H9 (cell line): ENCODE results near the gene IER5L. TPM values are rescaled to one million over a fixed set of nuclear protein-coding genes. Genes with fewer than 3 reads are reported as not detected.

Experiments
- DNase-seq: peaks from one replicate; pipeline ENCODE4 v3.0.0-alpha.2; 2017
- H2AFZ ChIP-seq: one replicate; pipeline ENCODE4 v1.6.1; 2013; ENCODE audit warnings: mild to moderate bottlenecking, low read length, control low read depth, moderate library complexity
- H2AK5ac ChIP-seq: 2 replicates; pipeline ENCODE4 v1.6.1; 2013; ENCODE audit warnings: low read length, control low read depth, mixed read lengths; ENCODE audit not compliant: insufficient read length
- H2BK120ac ChIP-seq: one replicate; pipeline ENCODE4 v1.6.1; 2013; ENCODE audit warnings: low read depth, mild to moderate bottlenecking, low read length, control low read depth, inconsistent platforms; ENCODE audit not compliant: poor library complexity, severe bottlenecking
- H2BK12ac ChIP-seq: 2 replicates; pipeline ENCODE4 v1.6.1; 2013; ENCODE audit warnings: low read length, control low read depth, mixed read lengths, low read depth; ENCODE audit not compliant: insufficient read length
- H2BK15ac ChIP-seq: 2 replicates; pipeline ENCODE4 v1.6.1; 2013; ENCODE audit warnings: low read depth, low read length, control low read depth
- H2BK20ac ChIP-seq: one replicate; pipeline ENCODE4 v1.6.1; 2013; ENCODE audit warnings: low read depth, mild to moderate bottlenecking, low read length, control low read depth, inconsistent platforms; ENCODE audit not compliant: poor library complexity, severe bottlenecking
- H2BK5ac ChIP-seq: 2 replicates; pipeline ENCODE4 v1.6.1; 2013; ENCODE audit warnings: low read length, control low read depth, mixed read lengths; ENCODE audit not compliant: insufficient read length
- H3K14ac ChIP-seq: 2 replicates; pipeline ENCODE4 v1.6.1; 2013; ENCODE audit warnings: low read length, control low read depth; ENCODE audit not compliant: insufficient read depth
- H3K18ac ChIP-seq: 2 replicates; pipeline ENCODE4 v1.6.1; 2013; ENCODE audit warnings: low read depth, mild to moderate bottlenecking, mixed read lengths, low read length, control low read depth; ENCODE audit not compliant: insufficient read length
- H3K23ac ChIP-seq: 2 replicates; pipeline ENCODE4 v1.6.1; 2013; ENCODE audit warnings: low read length, control low read depth, mixed read lengths, low read depth; ENCODE audit not compliant: insufficient read length
- H3K23me2 ChIP-seq: 2 replicates; pipeline ENCODE4 v1.6.1; 2013; ENCODE audit warnings: low read depth, mild to moderate bottlenecking, mixed read lengths, low read length, control low read depth; ENCODE audit not compliant: insufficient read length, poor library complexity, severe bottlenecking
- H3K27ac ChIP-seq: 2 replicates; pipeline ENCODE4 v1.5.1; 2013; ENCODE audit warnings: low read length, control low read depth, mixed read lengths, low read depth; ENCODE audit not compliant: insufficient read length
- H3K27me3 ChIP-seq: 2 replicates; pipeline ENCODE4 v1.6.1; 2013; ENCODE audit warnings: low read length, control low read depth, inconsistent platforms; ENCODE audit not compliant: insufficient read depth
- H3K4ac ChIP-seq: 2 replicates; pipeline ENCODE4 v1.6.1; 2013; ENCODE audit warnings: low read depth, mild to moderate bottlenecking, control low read depth, inconsistent platforms, low read length, moderate library complexity
- H3K4me1 ChIP-seq: 2 replicates; pipeline ENCODE4 v1.6.1; 2013; ENCODE audit warnings: low read length, control low read depth, inconsistent platforms; ENCODE audit not compliant: insufficient read depth
- H3K4me2 ChIP-seq: 2 replicates; pipeline ENCODE4 v1.6.1; 2013; ENCODE audit warnings: low read length, control low read depth, mixed read lengths; ENCODE audit not compliant: insufficient read length, insufficient read depth
- H3K56ac ChIP-seq: 2 replicates; pipeline ENCODE4 v1.6.1; 2013; ENCODE audit warnings: low read depth, mild to moderate bottlenecking, mixed read lengths, low read length, control low read depth; ENCODE audit not compliant: insufficient read length
- H3K79me1 ChIP-seq: 2 replicates; pipeline ENCODE4 v1.6.1; 2013; ENCODE audit warnings: low read depth, mild to moderate bottlenecking, moderate library complexity, low read length, control low read depth, inconsistent platforms; ENCODE audit not compliant: insufficient read depth, poor library complexity, severe bottlenecking
- H3K79me2 ChIP-seq: 2 replicates; pipeline ENCODE4 v1.6.1; 2013; ENCODE audit warnings: low read length, control low read depth, inconsistent platforms; ENCODE audit not compliant: insufficient read depth
- H3K9ac ChIP-seq: 2 replicates; pipeline ENCODE4 v1.6.1; 2013; ENCODE audit warnings: low read length, control low read depth, mixed read lengths; ENCODE audit not compliant: insufficient read length; ENCODE audit errors: extremely low read depth
- H3K9me3 ChIP-seq: one replicate; pipeline ENCODE4 v1.6.1; 2013; ENCODE audit warnings: low read depth, low read length, inconsistent platforms; ENCODE audit not compliant: control insufficient read depth
- H3T11ph ChIP-seq: one replicate; pipeline ENCODE4 v1.6.1; 2013; ENCODE audit warnings: mild to moderate bottlenecking, low read length, control low read depth, inconsistent platforms
- H4K20me1 ChIP-seq: one replicate; pipeline ENCODE4 v1.6.1; 2013; ENCODE audit not compliant: control insufficient read depth, insufficient read length, insufficient read depth
- H4K5ac ChIP-seq: 2 replicates; pipeline ENCODE4 v1.6.1; 2013; ENCODE audit warnings: low read depth, mild to moderate bottlenecking, mixed read lengths, low read length, control low read depth; ENCODE audit not compliant: insufficient read length
- H4K8ac ChIP-seq: replicated peaks from 2 replicates; pipeline ENCODE4 v1.6.1; 2013; ENCODE audit warnings: low read length, control low read depth, mixed read lengths, low read depth; ENCODE audit not compliant: insufficient read length
- H4K91ac ChIP-seq: 2 replicates; pipeline ENCODE4 v1.6.1; 2013; ENCODE audit warnings: low read depth, mild to moderate bottlenecking, moderate library complexity, mixed read lengths, low read length, control low read depth; ENCODE audit not compliant: insufficient read length
- H3K27ac Mint-ChIP-seq, 3 experiments: 2 replicates in 2 of 3; 3 replicates in 1 of 3; pipeline ENCODE4 v1.8.0; 2020 to 2021; ENCODE audit warnings: mixed read lengths in 3 of 3, mild to moderate bottlenecking in 1 of 3, moderate library complexity in 1 of 3
- H3K27me3 Mint-ChIP-seq: 2 replicates; pipeline ENCODE4 v1.8.0; 2021; ENCODE audit warnings: low read depth, mild to moderate bottlenecking, moderate library complexity, mixed read lengths
- H3K36me3 Mint-ChIP-seq, 3 experiments: 2 replicates in 2 of 3; 3 replicates in 1 of 3; pipeline ENCODE4 v1.8.0; 2020 to 2021; ENCODE audit warnings: low read depth in 3 of 3, mixed read lengths in 3 of 3; ENCODE audit not compliant: insufficient read depth in 1 of 3
- H3K4me1 Mint-ChIP-seq, 2 experiments: 2 replicates each; pipeline ENCODE4 v1.8.0; 2020; ENCODE audit warnings: mixed read lengths in 2 of 2
- H3K4me3 Mint-ChIP-seq, 2 experiments: 2 replicates in 1 of 2; 3 replicates in 1 of 2; pipeline ENCODE4 v1.8.0; 2020 to 2021; ENCODE audit warnings: mild to moderate bottlenecking in 2 of 2, mixed read lengths in 2 of 2, moderate library complexity in 1 of 2
- H3K9me3 Mint-ChIP-seq, 2 experiments: 2 replicates in 1 of 2; 3 replicates in 1 of 2; pipeline ENCODE4 v1.8.0; 2020; ENCODE audit warnings: mild to moderate bottlenecking in 2 of 2, mixed read lengths in 2 of 2, moderate library complexity in 1 of 2
- CTCF ChIP-seq: fragments of 200-600 bp; sonication (generic); conservative IDR thresholded peaks from 3 replicates; pipeline ENCODE4 v1.8.0; 2021; ENCODE audit warnings: antibody characterized with exemption, mild to moderate bottlenecking
- WGBS: extraction: QIAGEN DNeasy Blood & Tissue Kit; methylation state at CpG from one replicate; pipeline ENCODE4 v1.1.7; 2013; ENCODE audit warnings: missing lambda C conversion rate, low lambda C conversion rate, mixed read lengths; ENCODE audit not compliant: insufficient read length; ENCODE audit errors: extremely low coverage; 5-methylcytosine and 5-hydroxymethylcytosine counted together
- total RNA-seq: library from RNA; stranded (reverse); gene quantifications from 2 replicates; pipeline ENCODE4 v1.2.1, GENCODE V29; 2021

IER5L gene
- total RNA-seq, 1 experiment from 2014 or later: 1.0 TPM

DNA sequence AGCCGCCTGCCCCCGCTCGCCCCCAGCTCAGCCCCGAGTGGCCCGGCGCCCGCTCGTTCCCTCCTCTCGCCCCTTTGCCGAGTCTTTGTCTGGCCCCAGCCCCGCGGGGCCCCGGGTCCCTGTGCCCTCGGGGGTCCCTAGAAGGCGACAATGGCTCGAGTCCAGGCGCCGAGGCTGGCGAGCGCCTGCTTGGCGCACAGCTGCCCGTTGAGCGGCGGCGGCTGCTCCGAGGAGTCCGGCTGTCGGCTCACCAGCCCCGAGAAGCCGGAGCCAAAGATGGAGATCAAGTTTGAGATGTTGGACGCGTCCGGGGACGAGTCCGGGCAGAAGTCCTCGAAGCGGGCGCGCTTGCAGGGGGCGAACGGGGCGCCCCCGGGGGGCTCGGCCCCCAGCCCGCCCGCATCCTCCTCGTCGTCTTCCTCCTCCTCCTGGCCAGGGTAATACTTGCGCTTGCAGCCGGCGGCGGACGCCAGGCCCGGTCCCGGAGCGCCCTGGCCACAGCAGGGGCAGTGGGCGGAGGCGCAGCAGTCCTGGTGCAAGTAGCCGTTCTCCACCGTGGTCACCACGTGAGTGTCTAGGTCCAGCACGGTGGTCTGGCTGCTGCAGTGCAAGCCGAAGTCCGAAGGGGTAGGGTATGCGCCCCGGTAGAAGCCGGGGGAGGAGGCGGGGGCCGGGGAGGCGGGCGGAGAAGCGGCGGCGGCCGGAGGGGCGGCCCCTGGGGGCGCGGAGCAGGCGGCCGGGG is 1.2 kb downstream of the IER5L start:
- Histone ChIP-seq H2BK120ac (no peak overlapping the region), H2BK12ac (no peak overlapping the region), H2BK20ac (no peak overlapping the region), H3K79me1 (no peaks in the 10 kb centered on the region), H2AFZ (no peak overlapping the region), H3K23ac (no peak overlapping the region), H3K56ac (no peak overlapping the region), H3T11ph (no peak overlapping the region), H4K20me1 (no peaks in the 10 kb centered on the region), H4K91ac (no peak overlapping the region), H2AK5ac (no peak overlapping the region), H2BK15ac (no peak overlapping the region), H3K4me2 (peak overlapping the region; percentile 93), H4K5ac (no peak overlapping the region), H3K79me2 (no peaks in the 10 kb centered on the region), H2BK5ac (no peak overlapping the region), H3K14ac (no peak overlapping the region), H3K27ac (no peak overlapping the region), H3K9me3 (no peaks in the 10 kb centered on the region), H3K9ac (no peak overlapping the region), H3K23me2 (peaks cover 29% of the 10 kb centered on the region), H3K27me3 (peaks cover 50% of the 10 kb centered on the region), H3K4ac (no peak overlapping the region), H3K18ac (no peak overlapping the region), H4K8ac (no peak overlapping the region), H3K4me1 (no peaks in the 10 kb centered on the region; the same call in 1 of the 2 replicates)
- no peaks in the 10 kb centered on the region; a peak in 1 of 7 replicates for H3K36me3 Mint-ChIP-seq
- no peak overlapping the region for H3K27ac Mint-ChIP-seq
- no CpG with 5 or more reads among the region's 80 CpGs for WGBS
- peaks cover 84% of the 10 kb centered on the region for H3K27me3 Mint-ChIP-seq
- peaks cover 16 to 26% of the 10 kb centered on the region in 2 experiments for H3K4me1 Mint-ChIP-seq
- TF ChIP-seq CTCF: no peak
- peaks cover 0 to 3% of the 10 kb centered on the region in 2 experiments; a peak in 1 of 5 replicates for H3K9me3 Mint-ChIP-seq
- DNase-seq: peak; percentile 51
- peak overlapping the region; percentile 57 to 86 for H3K4me3 Mint-ChIP-seq
